GM21619 (cell line): ENCODE data around the gene P2RX5.

Experiments used
- ATAC-seq: cut with Tn5 transposase; IDR thresholded peaks from one replicate; pipeline ENCODE4 v1.9.1; 2021; ENCODE audit not compliant: unreplicated experiment

The P2RX5 gene

GRCh38 chr17:3681565-3681964 is 14.4 kb downstream of the P2RX5 start:
- no peak for ATAC-seq

GRCh38 chr17:3681057-3681456 is 14.9 kb downstream of the P2RX5 start:
- ATAC-seq, result no peak

- no peak for ATAC-seq
These were observed 16.3 kb downstream of the P2RX5 start for GRCh38 chr17:3679531-3680126.

GRCh38 chr17:3678821-3679530 is 17.0 kb downstream of the P2RX5 start:
- no peak for ATAC-seq

GRCh38 chr17:3678095-3678820 is 17.7 kb downstream of the P2RX5 start:
- ATAC-seq, result no peak

- no peak for ATAC-seq
These were observed 20.1 kb downstream of the P2RX5 start for GRCh38 chr17:3675886-3676285.

- no peak for ATAC-seq
These were observed 23.4 kb downstream of the P2RX5 start for GRCh38 chr17:3672571-3672970.

GRCh38 chr17:3669548-3669947 is 26.4 kb downstream of the P2RX5 start:
- no peak for ATAC-seq

- ATAC-seq, result peak; percentile 1
These were observed 26.9 kb downstream of the P2RX5 start for GRCh38 chr17:3669085-3669347.

- ATAC-seq, result peak; percentile 84
These were observed 27.5 kb downstream of the P2RX5 start, which contains the start of the genes EMC6 and TAX1BP3 for GRCh38 chr17:3668279-3669084. Gene EMC6, plus strand, starts transcription at chr17:3668812. Its CDS starts 335 bp downstream, at chr17:3669147. Gene TAX1BP3, minus strand, starts transcription at chr17:3668578. Its CDS starts 52 bp downstream, at chr17:3668526.

- ATAC-seq, result peak; percentile 13
These were observed 28.3 kb downstream of the P2RX5 start for GRCh38 chr17:3667366-3668278.

- no peak for ATAC-seq
These were observed 29.4 kb downstream of the P2RX5 start for GRCh38 chr17:3666516-3666915.

- no peak for ATAC-seq
These were observed 30.1 kb downstream of the P2RX5 start for GRCh38 chr17:3665834-3666233.

GRCh38 chr17:3663102-3664011 is 32.6 kb downstream of the P2RX5 start:
- no peak for ATAC-seq

- ATAC-seq, result no peak
These were observed 35.6 kb downstream of the P2RX5 start for GRCh38 chr17:3660311-3660891.

- no peak for ATAC-seq
These were observed 36.3 kb downstream of the P2RX5 start for GRCh38 chr17:3659541-3660111.

GRCh38 chr17:3658784-3659449 is 37.0 kb downstream of the P2RX5 start:
- ATAC-seq, result no peak
